ENCODE results near the gene PHOSPHO1.

The PHOSPHO1 gene

DNA sequence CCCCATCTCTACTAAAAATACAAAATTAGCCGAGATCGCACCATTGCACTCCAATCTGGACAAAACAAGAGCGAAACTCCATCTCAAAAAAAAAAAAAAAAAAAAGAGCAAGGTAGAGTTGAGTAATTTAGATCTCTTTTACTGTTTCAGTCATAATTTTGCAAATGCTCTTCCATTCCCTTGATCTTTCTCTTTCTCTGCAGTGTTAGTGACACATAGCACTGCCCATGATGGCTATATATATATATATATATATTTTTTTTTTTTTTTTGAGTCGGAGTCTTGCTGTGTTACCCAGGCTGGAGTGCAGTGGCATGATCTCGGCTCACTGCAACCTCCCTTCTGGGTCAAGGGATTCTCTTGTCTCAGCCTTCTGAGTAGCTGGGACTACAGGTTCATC lies 12.2 kb upstream of the PHOSPHO1 start:
- no peak for DNase-seq (ENCODE audit: low spot score)

DNA sequence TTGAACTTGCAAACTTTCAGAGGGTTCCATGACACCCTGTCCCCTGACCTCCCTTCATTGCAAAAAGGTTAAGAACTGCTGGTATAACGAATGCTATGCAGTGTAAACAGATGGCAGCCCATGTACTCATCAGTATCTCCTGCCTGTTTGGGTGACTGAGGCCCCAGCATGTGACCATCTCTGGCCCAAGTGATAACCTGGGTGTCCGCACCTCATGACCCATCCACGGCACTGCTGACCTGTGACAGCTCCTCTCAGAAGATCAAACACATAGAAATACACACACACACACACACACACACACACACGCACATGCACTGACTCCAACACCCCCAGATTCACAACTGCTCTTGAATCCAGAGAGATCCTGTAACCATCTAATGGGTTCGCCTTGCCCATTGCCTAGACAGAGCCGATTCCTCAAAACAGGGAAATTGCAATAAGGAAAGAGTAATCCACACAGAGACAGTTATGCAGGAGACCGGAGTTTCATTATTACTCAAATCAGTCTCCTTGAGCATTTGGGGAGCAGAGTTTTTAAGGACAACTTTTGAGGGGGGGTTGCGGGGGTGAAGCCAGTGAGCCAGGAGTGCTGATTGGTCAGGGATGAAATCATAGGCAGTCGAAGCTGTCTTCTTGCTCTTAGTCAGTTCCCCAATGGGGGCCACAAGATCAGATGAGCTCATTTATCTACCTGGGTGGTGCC lies 11.3 kb upstream of the PHOSPHO1 start:
- DNase-seq (ENCODE audit: low spot score): no peak

DNA sequence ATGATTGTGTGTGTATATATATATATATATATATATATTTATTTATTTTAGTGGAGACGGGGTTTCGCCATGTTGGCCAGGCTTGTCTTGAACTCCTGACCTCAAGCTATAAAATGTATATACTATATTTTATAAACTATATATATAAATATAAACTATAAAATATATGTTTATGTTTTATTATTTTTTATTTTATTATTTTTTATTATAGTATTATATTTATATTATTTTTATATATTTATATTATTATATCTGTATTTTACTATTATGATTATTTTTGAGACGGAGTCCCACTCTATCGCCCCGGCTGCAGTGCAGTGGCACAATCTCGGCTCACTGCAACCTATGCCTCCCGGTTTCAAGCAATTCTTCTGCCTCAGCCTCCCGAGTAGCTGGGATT lies 10.5 kb upstream of the PHOSPHO1 start:
- DNase-seq (ENCODE audit: low spot score): no peak

DNA sequence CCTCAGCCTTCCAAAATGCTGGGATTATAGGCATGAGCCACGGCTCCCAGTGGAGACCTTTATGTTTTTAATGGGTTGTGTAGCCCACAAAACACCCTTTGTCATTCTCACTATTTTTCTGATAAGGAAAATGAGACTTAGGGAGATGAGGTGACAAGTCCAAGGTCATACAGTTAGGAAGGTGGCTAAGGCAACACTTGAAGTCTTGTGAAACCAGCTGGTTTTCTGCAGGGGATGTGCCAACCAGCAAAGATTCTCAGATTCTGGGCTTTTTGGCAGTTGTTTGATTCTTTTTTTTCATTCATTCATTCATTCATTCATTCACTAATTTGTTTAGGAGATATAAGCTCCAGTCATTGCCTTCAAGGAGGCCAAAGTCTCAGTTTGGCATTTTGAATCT lies 10.0 kb upstream of the PHOSPHO1 start:
- no peak for DNase-seq (ENCODE audit: low spot score)

DNA sequence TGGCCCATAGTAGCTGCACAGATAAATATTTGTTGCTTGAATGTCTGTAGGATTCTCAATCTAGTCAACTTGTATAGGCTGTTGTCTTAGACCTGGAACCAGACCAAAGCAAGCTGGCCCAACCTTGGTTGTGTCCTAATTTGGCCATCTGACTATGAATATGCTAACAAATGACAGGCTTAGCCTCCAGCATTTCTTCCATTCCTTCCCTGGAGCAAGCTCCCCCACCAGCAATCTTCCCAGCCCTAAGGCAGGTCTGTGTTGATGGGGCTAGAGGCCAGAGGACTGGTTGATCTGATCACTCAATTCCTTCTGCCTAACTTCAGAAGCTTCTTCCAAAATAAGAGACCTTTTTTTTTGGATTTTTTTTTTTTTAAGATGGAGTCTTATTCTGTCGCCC lies 9.4 kb upstream of the PHOSPHO1 start:
- DNase-seq (ENCODE audit: low spot score): no peak

DNA sequence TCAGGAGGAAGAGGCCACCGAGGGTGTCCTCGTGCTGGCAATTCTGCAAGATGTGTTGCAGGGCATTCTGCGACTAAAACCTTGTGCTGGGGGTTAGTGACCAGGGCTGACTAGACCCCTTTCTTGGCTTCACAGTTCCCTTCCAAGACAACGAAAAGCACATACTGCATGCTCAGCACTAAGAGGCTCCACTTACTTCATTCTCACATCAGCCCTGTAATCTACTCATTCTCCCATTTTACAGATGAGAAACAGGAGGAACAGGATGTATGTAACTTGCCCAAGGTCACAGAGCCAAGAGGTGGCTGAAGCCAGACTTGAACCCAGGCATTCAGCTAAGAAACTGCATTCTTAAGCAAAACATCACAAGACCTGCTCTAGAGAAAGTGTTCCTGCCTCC lies 5.3 kb upstream of the PHOSPHO1 start:
- DNase-seq (ENCODE audit: low spot score): no peak

DNA sequence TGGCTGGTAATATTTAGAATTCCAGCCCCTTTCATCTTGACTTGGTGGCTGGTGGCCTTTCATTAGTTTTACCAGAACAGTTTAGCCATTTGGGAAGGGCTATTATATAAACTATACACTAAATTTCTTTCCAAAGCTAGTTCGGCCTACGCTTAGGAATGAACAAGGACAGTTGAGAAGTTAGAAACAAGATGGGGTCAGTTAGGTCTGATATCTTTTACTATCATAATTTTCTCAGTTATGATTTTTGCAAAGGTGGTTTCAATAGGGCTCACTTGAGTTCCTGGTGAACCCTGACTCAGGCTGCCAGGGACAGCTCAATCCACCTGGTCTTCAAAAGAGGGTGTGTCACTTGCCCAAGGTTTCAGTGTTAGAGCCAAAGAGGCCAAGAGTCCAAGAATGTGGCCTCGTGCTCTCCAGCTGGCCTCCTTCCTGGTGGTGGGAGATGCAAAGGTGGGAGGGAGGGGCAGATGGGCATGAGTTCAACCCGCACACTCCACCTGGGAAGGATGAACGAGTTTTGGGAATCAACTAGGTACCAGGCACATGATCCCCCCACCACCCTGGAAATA lies 4.0 kb upstream of the PHOSPHO1 start:
- DNase-seq (ENCODE audit: low spot score): no peak

DNA sequence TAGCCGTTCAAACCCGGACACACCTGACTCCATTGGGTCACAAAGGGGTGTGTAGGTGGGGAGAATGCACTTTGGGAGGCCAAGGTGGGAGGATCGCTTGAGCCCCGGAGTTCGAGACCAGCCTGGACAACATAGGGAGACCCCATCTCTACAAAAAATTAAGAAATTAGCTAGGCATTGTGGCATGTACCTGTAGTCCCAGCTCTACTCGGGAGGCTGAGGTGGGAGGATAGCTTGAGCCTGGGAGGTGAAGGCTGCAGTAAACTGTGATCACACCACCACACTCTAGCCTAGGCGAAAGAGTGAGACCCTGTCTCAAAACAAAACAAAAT lies 942 bp upstream of the PHOSPHO1 start:
- DNase-seq (ENCODE audit: low spot score): no peak

DNA sequence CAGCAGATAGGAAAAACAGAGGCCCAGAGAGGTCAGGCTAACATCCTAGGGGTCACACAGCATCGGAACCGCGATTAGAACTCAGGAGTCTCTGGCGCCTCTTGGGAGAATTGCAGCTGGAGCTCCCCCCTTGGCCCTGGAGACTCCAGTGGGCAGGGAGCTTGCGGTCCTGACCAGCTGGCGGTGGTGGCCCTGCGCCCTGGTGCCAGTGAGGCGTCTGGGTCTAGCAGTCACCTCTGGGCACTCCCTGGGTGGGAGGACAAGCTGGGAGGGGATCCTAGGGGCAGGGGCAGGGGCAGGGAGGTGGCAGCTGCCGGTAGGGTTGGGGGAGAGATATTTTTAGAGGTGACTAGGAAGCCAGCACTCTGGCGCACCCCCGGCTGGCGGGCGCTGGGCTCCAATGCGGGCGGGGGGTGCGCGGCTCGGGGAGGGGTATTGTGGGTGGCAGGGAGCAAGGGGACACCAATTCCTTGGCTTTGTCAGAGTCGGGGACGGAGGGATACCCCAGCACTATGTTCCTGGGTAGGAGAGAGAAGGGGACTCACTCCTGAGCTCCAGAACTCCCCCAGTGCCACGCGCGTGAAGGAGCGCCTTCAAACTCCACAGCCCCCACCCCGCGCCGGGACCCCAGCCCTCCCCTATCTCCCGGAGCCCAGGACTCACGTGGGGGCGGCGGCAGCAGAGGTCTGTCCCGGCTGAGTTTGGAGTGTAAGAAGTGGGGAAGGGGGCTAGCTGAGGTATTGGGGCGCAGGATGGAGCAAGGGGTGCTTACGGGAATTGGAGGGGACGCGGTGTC lies 584 bp downstream of the PHOSPHO1 start:
- no peak for DNase-seq (ENCODE audit: low spot score)

DNA sequence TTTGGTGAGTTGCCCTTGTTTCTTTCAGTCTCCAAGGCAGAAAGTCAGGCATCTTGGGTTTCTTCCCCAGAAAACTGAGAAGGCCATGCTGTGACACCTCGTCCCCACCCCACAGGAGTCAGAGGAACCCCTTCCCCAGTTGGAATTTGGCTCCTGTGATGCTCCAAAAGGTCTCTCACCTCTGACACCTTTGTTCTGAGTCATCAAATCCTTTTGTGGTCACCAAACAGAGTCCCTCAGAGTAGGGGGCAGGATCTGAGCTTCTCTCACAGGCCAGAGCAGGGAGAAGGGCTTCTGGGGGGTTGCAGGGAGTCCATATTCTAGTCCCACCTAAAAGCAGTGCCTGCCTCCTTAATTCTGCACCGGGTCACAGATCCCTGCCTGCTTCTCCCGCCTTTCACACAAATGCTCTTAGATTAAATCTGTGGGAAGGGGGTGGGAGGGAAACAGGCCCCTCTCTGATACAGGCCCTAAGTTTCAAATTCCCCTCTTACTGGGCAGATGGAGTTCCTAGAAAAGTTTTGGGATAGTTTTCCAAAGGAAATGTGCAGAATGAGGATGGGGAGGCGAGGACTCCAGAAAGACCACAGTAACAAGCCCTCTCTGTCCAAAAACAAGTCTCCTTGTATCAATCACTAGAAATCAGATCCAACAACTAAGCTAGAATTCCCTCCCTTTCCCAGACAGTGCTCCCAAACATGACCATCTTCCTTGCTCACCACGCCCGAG lies 1.3 kb downstream of the PHOSPHO1 start:
- DNase-seq (ENCODE audit: low spot score): no peak

DNA sequence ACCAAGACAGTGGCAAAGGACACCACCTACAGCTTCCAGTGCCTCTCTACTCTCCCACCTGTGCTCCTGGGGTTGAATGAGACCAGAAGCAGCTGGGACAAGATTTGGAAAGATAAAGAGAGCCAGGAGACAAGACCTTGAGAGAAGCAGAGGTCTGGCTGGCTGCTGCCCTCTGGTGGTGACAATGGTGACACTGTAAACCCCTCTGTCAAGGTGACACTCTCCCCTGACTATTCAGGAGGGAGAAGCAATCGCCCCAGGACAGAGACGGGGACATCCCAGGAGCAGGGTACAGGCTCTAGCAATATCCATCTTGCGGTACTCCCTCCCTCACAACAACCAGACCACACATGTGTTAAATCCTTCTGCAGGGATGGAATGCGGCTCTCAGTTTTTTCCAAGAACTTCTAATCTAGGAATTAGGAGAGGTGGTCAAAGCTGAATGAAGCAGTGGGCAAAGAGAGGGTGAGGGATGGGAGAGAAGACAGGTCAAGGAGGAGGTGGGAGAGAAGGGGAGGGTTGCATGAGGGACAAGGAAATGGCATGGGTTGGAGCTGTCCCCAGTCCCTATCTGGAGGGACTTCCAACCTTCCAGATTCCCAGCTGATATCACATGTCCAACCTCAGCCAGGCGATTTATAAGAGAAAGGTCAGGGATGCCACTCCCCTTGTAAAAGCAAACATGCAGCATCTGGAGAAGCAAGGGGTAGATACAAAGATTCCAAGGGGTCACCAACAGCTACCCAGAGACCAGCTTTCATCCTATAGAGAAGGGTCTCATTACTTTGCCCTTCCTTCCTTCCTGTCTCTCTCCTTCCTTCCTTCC lies 2.9 kb downstream of the PHOSPHO1 start:
- DNase-seq (ENCODE audit: low spot score): peak; percentile 87

DNA sequence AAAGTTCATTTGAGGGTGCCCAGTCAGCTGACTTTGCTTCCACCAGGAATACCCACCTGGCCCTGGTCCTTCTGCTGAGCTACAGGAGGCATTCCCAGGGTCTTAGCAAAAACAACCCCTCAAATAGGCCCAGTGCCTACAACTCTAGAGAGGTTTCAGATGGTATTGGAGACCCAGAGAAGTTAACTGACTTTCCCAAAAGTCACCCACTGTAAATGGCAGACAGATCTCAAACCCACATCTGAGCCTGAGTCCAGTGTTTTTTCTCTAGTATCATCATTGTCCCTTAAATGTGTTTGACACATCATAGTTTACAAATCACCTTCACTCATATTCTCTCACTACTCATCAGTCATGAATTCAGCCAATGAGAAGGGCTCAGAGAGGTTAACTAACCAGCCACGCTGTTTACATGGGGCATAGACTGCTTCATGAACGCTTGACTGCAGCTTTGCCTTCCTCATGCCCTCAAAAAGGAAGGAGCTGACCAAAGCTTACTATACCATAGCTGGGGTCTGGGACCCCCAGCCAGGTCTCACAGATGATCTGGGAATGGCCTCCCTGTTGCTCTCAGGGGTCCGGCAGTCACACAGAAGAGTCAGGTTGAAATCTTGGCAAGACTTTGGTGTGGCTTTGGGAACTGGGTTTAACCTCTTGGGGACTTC lies 3.7 kb downstream of the PHOSPHO1 start:
- DNase-seq (ENCODE audit: low spot score): peak; percentile 65

DNA sequence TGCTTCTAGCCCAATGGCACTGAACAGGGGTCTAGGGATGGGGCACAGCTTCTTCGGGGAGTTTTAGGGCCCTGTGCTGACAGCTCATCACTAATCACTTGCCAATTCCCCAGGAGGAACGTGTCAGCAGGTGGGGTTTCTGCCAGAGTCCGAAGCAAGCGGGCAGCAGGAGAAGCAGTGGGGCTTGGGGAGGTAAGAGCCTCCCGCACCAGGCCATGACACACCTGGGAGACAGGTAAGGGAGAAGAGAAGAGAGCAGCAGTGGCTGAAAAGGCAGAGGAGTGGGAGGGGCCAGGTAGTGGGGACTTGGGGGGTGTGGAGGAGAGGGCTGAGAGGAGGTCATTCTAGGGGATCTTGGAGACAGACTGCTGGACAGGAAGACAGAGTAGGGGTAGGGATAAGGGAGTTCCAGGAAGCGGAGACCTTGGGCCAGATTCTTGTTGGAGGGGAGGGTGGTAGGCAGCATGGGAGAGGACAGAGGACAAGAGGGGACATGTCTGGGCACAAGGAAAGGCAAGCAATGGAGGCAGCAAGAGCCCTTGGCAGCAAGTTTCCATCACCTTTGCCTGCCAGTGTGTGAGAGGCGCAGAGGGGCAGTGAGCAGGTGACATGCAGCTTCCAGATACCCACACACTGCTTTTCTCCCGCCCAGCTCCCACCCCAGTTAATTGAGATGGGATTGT lies 4.9 kb downstream of the PHOSPHO1 start:
- DNase-seq (ENCODE audit: low spot score): no peak

DNA sequence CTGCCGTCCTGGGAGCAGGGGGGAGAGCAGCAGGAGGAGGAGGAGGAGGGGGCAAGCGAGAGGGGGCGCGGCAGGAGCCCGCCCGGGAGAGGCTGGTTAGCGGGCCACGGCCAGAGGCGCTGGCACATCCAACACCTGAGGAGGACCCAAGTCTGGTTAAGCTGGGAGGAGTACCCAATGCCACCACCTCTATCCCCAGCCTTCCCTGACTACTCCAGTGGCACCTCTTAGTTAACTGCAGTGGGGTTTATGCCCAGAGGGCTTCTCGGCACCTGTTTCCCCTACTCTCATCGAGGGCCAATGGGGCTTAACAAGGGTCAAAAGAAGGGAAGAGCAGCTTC lies 5.6 kb downstream of the PHOSPHO1 start:
- no peak for DNase-seq (ENCODE audit: low spot score)

DNA sequence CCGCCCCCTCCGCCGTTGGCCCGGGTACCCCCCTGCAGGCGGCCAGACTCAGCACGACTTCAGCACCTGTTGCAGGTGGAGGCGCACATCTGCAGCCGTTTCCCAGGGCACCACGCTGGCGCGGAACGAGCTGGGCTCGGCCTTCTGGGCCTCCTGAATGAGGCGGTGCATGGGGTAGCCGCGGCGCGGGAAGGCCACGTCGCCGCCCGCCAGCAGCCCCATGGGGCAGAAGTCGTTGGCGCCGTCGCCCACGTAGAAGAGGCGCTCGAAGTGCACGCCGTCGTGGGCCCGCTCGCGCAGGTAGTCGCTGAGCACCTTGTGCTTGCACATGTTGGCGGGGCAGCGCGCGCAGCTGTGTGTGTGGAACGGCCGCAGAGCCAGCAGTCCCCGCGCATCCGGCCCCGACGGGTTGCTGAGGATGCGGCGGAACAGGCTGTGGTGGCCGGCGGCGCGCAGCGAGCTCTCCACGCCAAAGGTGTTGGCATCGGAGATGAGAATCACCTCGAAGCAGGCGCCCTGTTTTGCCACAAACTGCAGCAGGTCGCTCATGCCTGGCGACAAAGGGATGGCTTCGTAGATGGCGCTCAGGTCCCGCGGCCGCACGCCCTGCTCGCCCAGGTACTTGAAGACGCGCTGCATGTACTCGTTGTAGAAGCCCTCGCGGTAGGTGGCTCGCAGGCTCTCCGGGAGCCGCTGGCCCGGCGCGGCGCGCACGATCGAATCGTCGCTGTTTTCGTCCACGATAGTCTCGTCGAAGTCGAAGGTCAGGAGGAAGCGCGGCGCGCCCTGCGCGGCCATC lies 6.2 kb downstream of the PHOSPHO1 start:
- peak; percentile 61 for DNase-seq (ENCODE audit: low spot score)

DNA sequence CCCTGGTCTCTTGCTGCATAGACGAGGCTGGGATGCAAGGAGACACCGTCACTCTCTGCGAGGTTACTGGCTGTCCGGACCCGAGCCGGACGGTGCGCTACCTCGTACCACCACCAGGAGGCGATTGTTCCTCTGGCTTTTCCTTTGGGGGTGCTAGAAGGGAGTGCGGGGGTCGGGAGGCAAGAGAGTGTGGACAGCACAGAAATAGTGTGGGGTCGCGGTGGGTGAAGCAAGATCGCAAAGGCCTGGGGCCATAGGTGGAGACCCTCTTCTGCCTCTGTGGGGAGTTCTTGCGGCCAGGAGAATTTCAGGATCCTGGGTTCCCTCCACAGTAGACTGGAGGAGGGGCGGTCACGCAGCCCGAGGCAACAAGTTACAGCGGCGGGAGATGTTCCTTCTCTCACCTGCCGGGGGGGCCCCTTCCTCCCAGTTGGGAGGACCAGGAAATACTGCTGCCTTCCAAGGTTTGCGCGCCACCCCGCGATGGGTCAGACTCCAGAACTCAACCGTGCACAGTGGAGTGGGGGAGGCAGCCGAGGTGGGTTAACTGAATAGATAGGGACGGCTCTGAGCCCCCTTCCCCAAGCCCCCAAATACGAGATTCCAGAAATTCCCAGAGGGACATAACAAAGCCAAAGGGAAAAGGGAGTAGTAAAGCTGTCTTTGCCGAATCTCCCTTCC lies 6.9 kb downstream of the PHOSPHO1 start:
- peak; percentile 67 for DNase-seq (ENCODE audit: low spot score)

DNA sequence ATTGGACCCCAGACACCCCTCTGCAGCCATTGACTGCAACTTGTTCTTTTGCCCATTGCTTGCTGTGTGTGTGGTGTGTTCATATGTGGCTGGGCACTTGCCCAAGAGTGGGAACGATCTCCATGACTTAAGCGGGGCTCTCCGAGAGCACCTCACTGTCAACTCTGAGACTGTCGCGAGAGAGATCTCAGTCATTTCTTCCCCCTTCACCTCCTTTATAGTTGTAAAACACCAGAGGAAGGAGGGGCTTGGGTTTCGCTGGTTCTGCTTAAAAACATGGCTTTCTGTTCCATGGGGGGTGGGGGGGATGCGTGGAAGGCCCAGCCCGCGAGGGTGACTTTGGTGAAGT lies 7.4 kb downstream of the PHOSPHO1 start:
- no peak for DNase-seq (ENCODE audit: low spot score)

DNA sequence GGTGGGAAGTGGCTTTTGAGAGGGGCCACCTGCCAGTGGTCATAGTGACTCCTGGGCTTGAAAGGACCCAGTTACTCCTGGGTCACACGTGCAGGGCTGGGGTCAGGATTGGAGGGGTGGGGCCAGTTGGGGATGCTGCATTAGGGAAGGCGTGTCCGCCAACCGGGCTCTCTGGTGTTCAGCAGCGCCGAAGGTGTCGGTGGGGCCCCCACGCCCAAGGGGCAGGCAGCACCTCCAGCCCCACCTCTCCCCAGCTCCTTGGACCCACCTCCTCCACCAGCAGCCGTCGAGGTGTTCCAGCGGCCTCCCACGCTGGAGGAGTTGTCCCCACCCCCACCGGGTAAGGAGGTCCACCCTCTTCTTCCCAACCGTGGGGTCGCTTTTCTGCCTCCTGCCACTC lies 10.6 kb downstream of the PHOSPHO1 start:
- DNase-seq (ENCODE audit: low spot score): no peak

All from NAMALWA (cell line).